Prostate gland (tissue), 2 donors: ENCODE measurements around the gene DQX1. TPM values are rescaled to one million over a fixed set of nuclear protein-coding genes. Genes with fewer than 3 reads are reported as not detected.

Experiments used
- DNase-seq: peaks from one replicate; pipeline ENCODE4 v3.0.0-alpha.2; 2019; ENCODE audit warnings: low spot score
- H3K27ac ChIP-seq, 2 donors: fragments of 200-600 bp; sonication (generic); 2 replicates each; pipeline ENCODE4 v1.5.1; 2017 to 2019
- H3K27me3 ChIP-seq: fragments of 200-600 bp; sonication (generic); replicated peaks from 2 replicates; pipeline ENCODE4 v1.5.1; 2019; ENCODE audit not compliant: insufficient read depth
- H3K36me3 ChIP-seq, 2 donors: fragments of 200-600 bp; sonication (generic); 1 replicate in 1 of 2; 2 replicates in 1 of 2; pipeline versions ENCODE4 v1.5.1 to v1.8.1; 2017 to 2019
- H3K4me1 ChIP-seq: fragments of 200-600 bp; sonication (generic); replicated peaks from 2 replicates; pipeline ENCODE4 v1.5.1; 2019
- H3K4me3 ChIP-seq, 2 donors: fragments of 200-600 bp; sonication (generic); 2 replicates each; pipeline ENCODE4 v1.5.1; 2017 to 2019
- H3K9me3 ChIP-seq: fragments of 200-600 bp; sonication (generic); 2 replicates; pipeline ENCODE4 v1.5.1; 2017
- CTCF ChIP-seq, 4 experiments: fragments of 200-600 bp in 2 of 4; fragments of 450-650 bp in 2 of 4; sonication (generic) in 2 of 4; IDR thresholded peaks; 1 replicate in 3 of 4; 2 replicates in 1 of 4; pipeline ENCODE4 v1.5.1; 2016 to 2019; ENCODE audit warnings: antibody characterized with exemption in 4 of 4, mild to moderate bottlenecking in 2 of 4, moderate library complexity in 2 of 4
- POLR2A ChIP-seq: fragments of 450-650 bp; IDR thresholded peaks from one replicate; pipeline ENCODE4 v1.6.1; 2016; ENCODE audit warnings: antibody characterized with exemption, mild to moderate bottlenecking
- POLR2AphosphoS5 ChIP-seq: sonication (generic); formaldehyde crosslinking; IDR thresholded peaks from one replicate; pipeline ENCODE4 v1.6.1; 2017; ENCODE audit warnings: antibody characterized with exemption
- WGBS: methylation state at CpG from one replicate; pipeline ENCODE4 v1.1.5; 2018; 5-methylcytosine and 5-hydroxymethylcytosine counted together
- intact Hi-C: fragments of 100-400 bp; cut with DNase I; formaldehyde crosslinking; loops from one replicate; pipeline ENCODE4 v1.14.2; 2022
- total RNA-seq, 2 donors: library from RNA; depleted of rRNA; stranded (reverse); fragments of >200 nt; gene quantifications; one replicate each; pipeline ENCODE4 v1.1.0, GENCODE V29; 2016

DQX1 gene
- total RNA-seq, 2 donors from 2014 or later: not detected

DNA sequence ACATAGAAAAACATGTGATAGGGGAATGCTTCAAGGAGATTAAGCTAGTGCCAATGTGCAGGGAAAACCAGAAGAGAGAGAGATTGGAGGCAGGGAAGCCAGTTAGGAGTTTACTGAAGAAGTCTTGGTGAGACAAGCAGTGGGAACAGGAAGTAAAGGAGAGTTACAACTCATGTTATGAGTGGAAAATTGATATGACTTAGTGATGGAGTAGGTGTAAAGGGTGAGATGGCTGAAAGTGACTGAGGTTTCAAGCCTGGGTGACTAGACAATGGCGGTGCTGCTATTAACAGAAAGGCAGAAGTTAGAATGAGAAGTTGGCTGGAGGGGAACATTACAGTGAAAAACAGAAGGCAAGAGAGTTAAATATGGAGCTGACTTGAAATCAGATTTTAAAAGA lies 45.0 kb upstream of the DQX1 start:
- no peaks in the 10 kb centered on the region for H3K9me3 ChIP-seq
- DNase-seq: no peak
- no peaks in the 10 kb centered on the region for H3K27me3 ChIP-seq
- TF ChIP-seq CTCF (IDR thresholded peaks at IDR 0.05): no peak
- TF ChIP-seq POLR2AphosphoS5: no peak
- no peak for TF ChIP-seq POLR2A
- H3K27ac ChIP-seq: no peak overlapping the region
- intact Hi-C loops: no loop called here
- H3K4me3 ChIP-seq: no peak overlapping the region
- no peaks in the 10 kb centered on the region for H3K4me1 ChIP-seq
- 85% methylated on average over 1 of the region's 1 CpG for WGBS
- no peaks in the 10 kb centered on the region for H3K36me3 ChIP-seq

DNA sequence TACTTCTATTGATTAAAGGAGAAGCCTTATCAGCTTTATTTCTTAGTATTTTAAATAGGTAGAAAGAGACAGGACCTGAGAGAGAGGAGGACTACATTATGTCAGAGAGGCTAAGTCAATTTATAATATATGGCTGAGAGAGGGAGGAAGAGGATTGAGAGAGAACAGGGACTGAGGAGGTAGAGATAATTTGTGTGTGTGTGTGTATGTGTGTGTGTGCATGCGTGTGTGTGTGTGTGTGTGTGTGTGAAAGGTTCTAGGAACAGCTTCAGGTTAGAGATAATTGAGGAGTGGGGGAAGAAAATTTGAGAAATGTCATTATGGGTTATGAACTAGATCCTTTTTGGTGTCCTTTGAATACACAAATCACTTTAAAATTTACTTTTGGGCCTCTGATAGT lies 43.7 kb upstream of the DQX1 start:
- 73% methylated on average over 1 of the region's 1 CpG for WGBS
- TF ChIP-seq CTCF (IDR thresholded peaks at IDR 0.05) (no peak), POLR2A (no peak), POLR2AphosphoS5 (no peak)
- H3K4me1 ChIP-seq: no peaks in the 10 kb centered on the region
- H3K36me3 ChIP-seq: no peaks in the 10 kb centered on the region
- no peaks in the 10 kb centered on the region for H3K9me3 ChIP-seq
- no peaks in the 10 kb centered on the region for H3K27me3 ChIP-seq
- DNase-seq: no peak
- H3K4me3 ChIP-seq: no peak overlapping the region
- H3K27ac ChIP-seq: no peak overlapping the region
- intact Hi-C loops: no loop called here

- 43% methylated on average over 5 of the region's 5 CpGs for WGBS
- no peak overlapping the region for H3K27ac ChIP-seq
- TF ChIP-seq POLR2A (no peak), CTCF (IDR thresholded peaks at IDR 0.05) (no peak), POLR2AphosphoS5 (no peak)
- no peaks in the 10 kb centered on the region for H3K27me3 ChIP-seq
- H3K4me1 ChIP-seq: no peaks in the 10 kb centered on the region
- intact Hi-C loops: no loop called here
- H3K9me3 ChIP-seq: no peaks in the 10 kb centered on the region
- no peak for DNase-seq
- no peaks in the 10 kb centered on the region for H3K36me3 ChIP-seq
- H3K4me3 ChIP-seq: no peak overlapping the region
Observed at GRCh38 chr2:74567881-74568280, 41.9 kb upstream of the DQX1 start.

- DNase-seq: no peak
- Histone ChIP-seq H3K27ac (no peak overlapping the region), H3K36me3 (no peaks in the 10 kb centered on the region), H3K27me3 (no peaks in the 10 kb centered on the region), H3K4me3 (no peak overlapping the region), H3K9me3 (no peaks in the 10 kb centered on the region), H3K4me1 (no peaks in the 10 kb centered on the region)
- intact Hi-C loops: no loop called here
- no peak for TF ChIP-seq POLR2A
- no peak for TF ChIP-seq CTCF (IDR thresholded peaks at IDR 0.05)
- no peak for TF ChIP-seq POLR2AphosphoS5
Observed at GRCh38 chr2:74566754-74567085, 40.7 kb upstream of the DQX1 start.

DNA sequence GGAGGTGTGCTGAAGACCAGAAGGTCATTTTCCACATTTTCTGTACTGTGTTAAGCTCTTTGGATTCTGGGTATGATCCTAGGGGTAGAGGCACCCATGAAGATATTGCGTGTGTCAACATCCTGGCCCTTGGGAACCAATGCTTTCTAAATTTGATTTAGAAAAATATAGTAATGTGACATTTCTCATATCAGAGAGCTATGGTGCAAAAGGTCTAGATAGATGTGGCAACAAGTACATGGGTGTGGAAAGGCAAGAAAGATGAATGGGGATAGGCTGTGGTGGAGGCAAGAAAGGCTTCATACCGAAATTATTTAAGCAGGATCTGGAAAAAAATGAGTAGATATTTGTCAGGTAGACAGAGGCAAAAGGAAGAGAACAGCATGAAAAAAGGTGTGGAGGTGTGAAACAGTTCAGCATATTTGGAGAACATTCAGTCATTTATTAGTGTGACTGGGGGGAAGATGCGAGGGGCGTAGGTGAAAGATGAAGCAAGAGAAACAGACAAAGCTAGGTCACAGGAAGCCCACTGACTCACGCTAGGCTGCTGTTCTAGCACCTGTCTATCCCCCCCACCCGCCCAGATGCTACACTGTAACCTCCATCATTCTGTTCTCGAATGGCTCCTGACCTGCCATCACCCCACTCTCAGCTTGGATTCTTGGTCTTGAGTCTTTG lies 40.2 kb upstream of the DQX1 start:
- H3K4me1 ChIP-seq: no peaks in the 10 kb centered on the region
- no peaks in the 10 kb centered on the region for H3K27me3 ChIP-seq
- WGBS: 73% methylated on average over 7 of the region's 7 CpGs
- H3K4me3 ChIP-seq: no peak overlapping the region
- intact Hi-C loops: no loop called here
- no peaks in the 10 kb centered on the region for H3K36me3 ChIP-seq
- TF ChIP-seq POLR2A (no peak), POLR2AphosphoS5 (no peak), CTCF (IDR thresholded peaks at IDR 0.05) (no peak)
- no peak for DNase-seq
- no peak overlapping the region for H3K27ac ChIP-seq
- H3K9me3 ChIP-seq: no peaks in the 10 kb centered on the region
